K562 (cell line): ENCODE results near the gene DGUOK.

Source experiments
- CBX5 ChIP-seq: IDR thresholded peaks from 2 replicates; pipeline ENCODE4 v1.6.1; 2014; ENCODE audit warnings: low read depth, borderline replicate concordance
- CTCF ChIP-seq, 3 experiments: IDR thresholded peaks in 2 of 3; conservative IDR thresholded peaks in 1 of 3; 2 replicates each; pipeline ENCODE4 v1.5.1; 2011 to 2012; ENCODE audit warnings: low read length in 3 of 3, mild to moderate bottlenecking in 3 of 3, control low read depth in 2 of 3, improper control_type of control experiment in 1 of 3, inconsistent platforms in 1 of 3, low read depth in 1 of 3, mixed read lengths in 1 of 3, moderate library complexity in 1 of 3; ENCODE audit not compliant: insufficient read depth in 2 of 3
- EP300 ChIP-seq: IDR thresholded peaks from 2 replicates; pipeline ENCODE4 v1.6.1; 2012; ENCODE audit warnings: low read length, improper control_type of control experiment
- NFYB ChIP-seq: IDR thresholded peaks from 2 replicates; pipeline ENCODE4 v1.6.1; 2011; ENCODE audit warnings: mild to moderate bottlenecking, moderate library complexity; ENCODE audit not compliant: insufficient read length; ENCODE audit errors: extremely low read depth
- TCF3 ChIP-seq: sonication (generic); formaldehyde crosslinking; IDR thresholded peaks from 2 replicates; pipeline ENCODE4 v1.4.0; 2020; ENCODE audit warnings: mild to moderate bottlenecking, missing genetic modification reagents

GRCh38 chr2:73986085-73986681 lies 59.5 kb downstream of the DGUOK start:
- TF ChIP-seq NFYB: no peak
- TF ChIP-seq CTCF (IDR thresholded peaks at IDR 0.05 in 2 of 3, conservative IDR thresholded peaks at IDR 0.05 in 1 of 3; ENCODE audit: insufficient read depth in 2 of 3, low read depth in 1 of 3, low read length in 3 of 3): no peak
- no peak for TF ChIP-seq CBX5
- TF ChIP-seq TCF3: no peak
- no peak for TF ChIP-seq EP300
